B cell (primary cell): Measurements from ENCODE around the gene ZCCHC7. TPM values are rescaled to one million over a fixed set of nuclear protein-coding genes. Genes with fewer than 3 reads are reported as not detected.

ENCODE experiments used
- ATAC-seq: fragments of 200-7000 bp; cut with Tn5 transposase; one replicate; pipeline ENCODE4 v1.10.0; 2021; ENCODE audit warnings: low read depth, mild to moderate bottlenecking, moderate number of reproducible peaks, moderate library complexity
- CTCF ChIA-PET: fragments of 350-600 bp; sonication (Branson Sonifier 250); formaldehyde crosslinking; loops from one replicate; lab custom pipeline; 2021; ENCODE audit warnings: antibody characterized with exemption, inconsistent platforms; lab: Charles Lee
- POLR2A ChIA-PET: fragments of 350-600 bp; sonication (Branson Sonifier 250); formaldehyde crosslinking; loops from one replicate; lab custom pipeline; 2021; ENCODE audit warnings: antibody characterized with exemption; lab: Charles Lee
- DNase-seq: peaks from one replicate; pipeline ENCODE4 v3.0.0; 2013
- H2AFZ ChIP-seq: 2 replicates; pipeline ENCODE4 v1.6.1; 2012; ENCODE audit warnings: mild to moderate bottlenecking, low read depth, low read length; ENCODE audit not compliant: insufficient read depth, poor library complexity, severe bottlenecking
- H3K27ac ChIP-seq, 2 donors: 1 replicate in 1 of 2; 2 replicates in 1 of 2; pipeline ENCODE4 v1.5.1; 2012 to 2013; ENCODE audit warnings: low read length in 2 of 2, mild to moderate bottlenecking in 2 of 2, moderate library complexity in 1 of 2
- H3K27me3 ChIP-seq, 4 experiments: fragments of 200-600 bp in 1 of 4; sonication (generic) in 1 of 4; replicated peaks in 1 of 4; 1 replicate in 2 of 4; 2 replicates in 2 of 4; pipeline versions ENCODE4 v1.6.1 to v1.7.0; 2013 to 2016; ENCODE audit warnings: low read length in 3 of 4, mild to moderate bottlenecking in 2 of 4, mixed read lengths in 1 of 4, moderate library complexity in 1 of 4; ENCODE audit not compliant: insufficient read depth in 4 of 4, control insufficient read depth in 3 of 4; ENCODE audit errors: control extremely low read depth in 1 of 4
- H3K36me3 ChIP-seq, 2 experiments: replicated peaks in 1 of 2; 1 replicate in 1 of 2; 2 replicates in 1 of 2; pipeline versions ENCODE4 v1.6.1 to v1.7.1; 2013; ENCODE audit warnings: low read length in 1 of 2; ENCODE audit not compliant: insufficient read depth in 2 of 2, control insufficient read depth in 1 of 2; ENCODE audit errors: control extremely low read depth in 1 of 2, extremely low read depth in 1 of 2
- H3K4me1 ChIP-seq, 2 donors: fragments of 200-600 bp in 1 of 2; sonication (generic) in 1 of 2; 1 replicate in 1 of 2; 2 replicates in 1 of 2; pipeline versions ENCODE4 v1.5.1 to v1.6.1; 2013 to 2017; ENCODE audit warnings: low read length in 2 of 2; ENCODE audit not compliant: control insufficient read depth in 2 of 2, insufficient read depth in 2 of 2
- H3K4me2 ChIP-seq: replicated peaks from 2 replicates; pipeline ENCODE3; 2012; ENCODE audit warnings: mild to moderate bottlenecking, low read depth, low read length; ENCODE audit not compliant: poor library complexity, severe bottlenecking
- H3K4me3 ChIP-seq, 5 experiments: fragments of 200-600 bp in 1 of 5; sonication (generic) in 1 of 5; 1 replicate in 3 of 5; 2 replicates in 2 of 5; pipeline versions ENCODE4 v1.5.1 to v1.7.0; 2011 to 2016; ENCODE audit warnings: low read length in 4 of 5, mild to moderate bottlenecking in 4 of 5, low read depth in 2 of 5, control low read depth in 1 of 5, moderate library complexity in 1 of 5; ENCODE audit not compliant: insufficient read depth in 1 of 5; ENCODE audit errors: control extremely low read depth in 1 of 5, extremely low read depth in 1 of 5
- H3K79me2 ChIP-seq: fragments of 200-600 bp; sonication (generic); one replicate; pipeline ENCODE4 v1.6.0; 2016; ENCODE audit warnings: low read length; ENCODE audit not compliant: control insufficient read depth, insufficient read depth
- H3K9ac ChIP-seq: fragments of 200-600 bp; sonication (generic); 2 replicates; pipeline ENCODE4 v1.6.1; 2017; ENCODE audit warnings: mild to moderate bottlenecking, low read length, moderate library complexity
- H3K9me3 ChIP-seq, 3 donors: one replicate each; pipeline versions ENCODE4 v1.6.1 to v1.7.1; 2013; ENCODE audit warnings: low read length in 2 of 3; ENCODE audit not compliant: control insufficient read depth in 2 of 3, insufficient read depth in 1 of 3; ENCODE audit errors: control extremely low read depth in 1 of 3
- H4K20me1 ChIP-seq: 2 replicates; pipeline ENCODE4 v1.6.0; 2012; ENCODE audit warnings: mild to moderate bottlenecking, low read length; ENCODE audit not compliant: insufficient read depth, control insufficient read depth, poor library complexity, severe bottlenecking
- H3K27ac Mint-ChIP-seq: one replicate; pipeline ENCODE4 v1.8.0; 2021; ENCODE audit warnings: mixed read lengths
- H3K27me3 Mint-ChIP-seq: one replicate; pipeline ENCODE4 v1.8.0; 2021; ENCODE audit warnings: mixed read lengths
- H3K4me1 Mint-ChIP-seq: one replicate; pipeline ENCODE4 v1.8.0; 2021; ENCODE audit warnings: mixed read lengths
- H3K4me3 Mint-ChIP-seq: one replicate; pipeline ENCODE4 v1.8.0; 2021; ENCODE audit warnings: mixed read lengths
- H3K9me3 Mint-ChIP-seq: one replicate; pipeline ENCODE4 v1.8.0; 2022; ENCODE audit warnings: mixed read lengths; ENCODE audit not compliant: insufficient read depth
- CTCF ChIP-seq: fragments of 200-600 bp; IDR thresholded peaks from one replicate; pipeline ENCODE4 v1.8.0; 2022; ENCODE audit warnings: antibody characterized with exemption, mild to moderate bottlenecking
- EZH2 ChIP-seq: IDR thresholded peaks from 2 replicates; pipeline ENCODE4 v1.6.1; 2012; ENCODE audit warnings: borderline replicate concordance, low read depth, mild to moderate bottlenecking, moderate library complexity, low read length; ENCODE audit not compliant: insufficient read depth, poor library complexity, severe bottlenecking
- WGBS: methylation state at CpG from one replicate; pipeline ENCODE4 v1.1.5; 2013; ENCODE audit warnings: missing lambda C conversion rate; ENCODE audit not compliant: insufficient coverage; 5-methylcytosine and 5-hydroxymethylcytosine counted together
- intact Hi-C: fragments of 100-400 bp; cut with micrococcal nuclease; formaldehyde crosslinking; loops from one replicate; pipeline ENCODE4 v1.10.0; 2022
- polyA plus RNA-seq: library from polyadenylated mRNA; depleted of rRNA; stranded (reverse); fragments of >200 nt; gene quantifications from 2 replicates; pipeline ENCODE4 v1.2.3, GENCODE V29; 2012
- total RNA-seq, 2 donors: library from RNA; stranded (reverse); fragments of 120-200 nt in 1 of 2; gene quantifications; 1 replicate in 1 of 2; 2 replicates in 1 of 2; pipeline versions ENCODE4 v1.2.3 to v1.2.4, GENCODE V29; 2013 to 2022

ZCCHC7 gene
- total and polyA plus RNA-seq, 2 donors (not counting 1 experiment from before 2014, with no cell fraction given) = 56.3 to 83.5 TPM

GRCh38 chr9:37243588-37244345 is 123.4 kb downstream of the ZCCHC7 start:
- no peaks in the 10 kb centered on the region for H3K9me3 Mint-ChIP-seq
- H3K27me3 Mint-ChIP-seq = no peaks in the 10 kb centered on the region
- Histone ChIP-seq H3K9me3 (no peaks in the 10 kb centered on the region), H3K27ac (peak overlapping the region in 1 of 2 donors; percentile 38), H3K36me3 (peaks cover 4% of the 10 kb centered on the region in 2 experiments), H3K27me3 (no peaks in the 10 kb centered on the region), H4K20me1 (no peaks in the 10 kb centered on the region), H3K4me2 (no peak overlapping the region), H3K79me2 (peaks cover 80% of the 10 kb centered on the region), H2AFZ (no peak overlapping the region), H3K9ac (no peak overlapping the region), H3K4me1 (peaks cover 15 to 49% of the 10 kb centered on the region in 2 donors), H3K4me3 (no peak overlapping the region)
- ChIA-PET CTCF (interaction anchor here (1.0 to 1.2 kb wide), 2 partner anchors 14 to 54 kb away, joined by 3 read pairs; no protein-coding TSS in a partner anchor), POLR2A (interaction anchor here (0.5 to 0.7 kb wide), 3 partner anchors 8 to 156 kb away, joined by 3 to 6 read pairs (median 4); no protein-coding TSS in a partner anchor)
- TF ChIP-seq CTCF (no peak), EZH2 (no peak)
- intact Hi-C loops = no loop called here
- no peak overlapping the region for H3K4me3 Mint-ChIP-seq
- peaks cover 63% of the 10 kb centered on the region for H3K4me1 Mint-ChIP-seq
- no peak for DNase-seq
- ATAC-seq = no peak
- H3K27ac Mint-ChIP-seq = peak overlapping the region; percentile 44
- 100% methylated on average over 1 of the region's 5 CpGs for WGBS

GRCh38 chr9:37246826-37247225 is 126.5 kb downstream of the ZCCHC7 start:
- H3K4me1 Mint-ChIP-seq = peaks cover 66% of the 10 kb centered on the region
- no peak overlapping the region for H2AFZ ChIP-seq
- H3K4me2 ChIP-seq = no peak overlapping the region
- H3K27me3 ChIP-seq = no peaks in the 10 kb centered on the region
- intact Hi-C loops = no loop called here
- no peaks in the 10 kb centered on the region for H4K20me1 ChIP-seq
- H3K4me1 ChIP-seq = peaks cover 23 to 57% of the 10 kb centered on the region in 2 donors
- no peak for TF ChIP-seq CTCF
- TF ChIP-seq EZH2 = no peak
- no CpG with 5 or more reads among the region's 3 CpGs for WGBS
- H3K9me3 ChIP-seq = no peaks in the 10 kb centered on the region
- H3K9me3 Mint-ChIP-seq = peaks cover 2% of the 10 kb centered on the region
- POLR2A ChIA-PET = no interaction called here
- H3K36me3 ChIP-seq = peaks cover 6 to 17% of the 10 kb centered on the region in 2 experiments
- no peaks in the 10 kb centered on the region for H3K27me3 Mint-ChIP-seq
- H3K4me3 ChIP-seq = no peak overlapping the region
- peak overlapping the region in 1 of 2 donors; percentile 63 for H3K27ac ChIP-seq
- peaks cover 81% of the 10 kb centered on the region for H3K79me2 ChIP-seq
- CTCF ChIA-PET = interaction anchor here (0.6 kb wide), 1 partner anchor 34 kb away, joined by 4 read pairs; no protein-coding TSS in a partner anchor
- DNase-seq = no peak
- no peak overlapping the region for H3K9ac ChIP-seq
- ATAC-seq = no peak
- H3K27ac Mint-ChIP-seq = peak overlapping the region; percentile 17
- H3K4me3 Mint-ChIP-seq = no peak overlapping the region
